NCI-H524 treated with DMSO at 0.1 percent for 48 hours (cell line): ENCODE measurements around the gene MTUS2.

Experiments
- DNase-seq: peaks from one replicate; lab custom pipeline; 2025; lab: John Stamatoyannopoulos, UW

MTUS2 gene

DNA sequence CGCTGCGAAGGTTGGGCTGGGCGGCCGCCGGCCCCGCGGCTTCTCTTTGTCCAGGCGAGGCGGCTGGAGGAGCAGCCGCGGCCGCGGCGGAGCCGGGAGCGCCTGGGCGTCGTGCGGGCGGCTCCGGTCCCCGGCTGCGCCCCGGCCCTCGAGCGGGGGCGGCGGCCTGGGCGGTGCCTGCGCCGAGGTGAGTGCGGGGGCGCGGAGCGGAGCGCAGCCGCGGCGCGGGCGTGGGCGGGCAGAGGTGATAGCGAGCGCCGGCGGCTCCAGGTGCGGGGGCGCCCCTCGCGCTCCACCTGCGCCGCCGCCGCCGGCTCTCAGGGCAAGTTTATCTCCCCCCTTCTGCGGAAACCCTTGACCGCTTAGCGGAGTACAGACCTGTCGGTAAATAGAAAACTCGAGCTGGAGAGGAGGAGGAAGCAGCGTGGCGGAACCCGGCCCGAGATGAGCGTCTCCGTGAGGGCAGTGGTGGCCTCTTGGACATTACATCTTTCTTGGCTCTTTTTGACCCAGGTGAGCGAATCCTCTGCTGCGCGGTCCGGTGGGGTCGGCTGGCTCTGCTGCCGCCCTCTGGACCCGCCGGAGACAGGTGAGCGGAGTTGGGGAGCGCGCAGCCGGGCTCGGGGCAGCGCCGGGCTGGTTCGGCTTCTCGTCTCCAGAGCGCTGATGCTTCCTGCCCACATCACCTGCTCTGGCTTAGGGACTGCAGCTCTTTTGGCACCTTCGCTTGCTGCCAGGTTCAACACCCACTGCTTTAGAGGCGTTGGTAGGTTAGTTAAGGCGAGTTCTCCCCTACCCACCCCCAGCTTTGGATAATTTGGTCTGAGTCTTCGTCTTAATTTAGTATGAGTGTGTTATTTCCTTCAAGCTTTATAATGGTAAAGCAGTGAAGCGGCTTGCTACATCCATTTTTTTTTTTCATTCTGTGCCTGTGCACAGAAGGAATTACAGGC lies at the start of gene MTUS2:
MTUS2 (plus strand) TSS at position 241 of the 953 bp plus-strand sequence.
- DNase-seq: no peak

DNA sequence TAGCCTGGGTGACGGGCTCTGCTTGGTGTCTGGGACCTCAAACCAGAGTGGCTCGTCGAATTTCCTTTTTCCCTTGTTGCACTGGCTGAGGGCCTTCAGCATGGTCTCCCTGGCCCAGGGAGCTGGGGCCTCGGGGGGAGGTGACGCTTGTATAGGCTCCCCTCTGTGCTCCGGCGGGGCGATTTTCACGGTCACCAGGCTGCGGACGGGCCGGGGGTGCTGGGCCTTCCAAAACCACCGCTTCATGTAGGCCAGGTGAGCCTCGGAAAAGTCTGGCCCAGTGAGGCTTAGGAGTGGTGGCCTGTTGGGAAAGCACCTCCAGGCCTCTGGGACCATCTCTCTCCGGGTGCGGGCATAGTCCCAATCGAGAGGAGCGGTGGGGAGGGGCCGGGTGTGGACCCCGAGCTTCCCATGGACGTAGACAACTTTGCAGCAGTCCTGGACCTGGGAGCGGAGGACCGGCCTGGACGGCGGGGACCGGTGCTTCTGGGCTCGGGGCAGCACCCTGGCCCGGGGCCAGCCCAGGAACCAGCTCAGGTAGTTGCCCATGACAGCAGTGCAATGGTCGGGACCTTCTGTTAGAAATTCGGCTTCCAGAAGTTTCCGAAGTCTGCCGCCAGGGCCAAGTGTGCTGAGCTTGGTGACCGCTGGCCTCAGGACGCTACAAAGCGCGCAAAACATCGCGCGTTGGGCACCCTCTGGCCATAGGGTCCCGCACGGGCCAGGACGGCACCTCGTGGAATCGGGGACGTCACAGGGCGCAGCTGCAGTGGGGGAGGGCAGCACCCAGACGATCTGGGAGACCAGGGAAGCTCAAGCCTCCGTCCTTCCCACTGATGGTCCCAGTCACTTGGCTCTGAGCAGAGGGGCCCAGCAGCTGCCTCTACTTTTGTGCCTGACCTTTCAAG lies 41.6 kb upstream of the MTUS2 start:
- no peak for DNase-seq

DNA sequence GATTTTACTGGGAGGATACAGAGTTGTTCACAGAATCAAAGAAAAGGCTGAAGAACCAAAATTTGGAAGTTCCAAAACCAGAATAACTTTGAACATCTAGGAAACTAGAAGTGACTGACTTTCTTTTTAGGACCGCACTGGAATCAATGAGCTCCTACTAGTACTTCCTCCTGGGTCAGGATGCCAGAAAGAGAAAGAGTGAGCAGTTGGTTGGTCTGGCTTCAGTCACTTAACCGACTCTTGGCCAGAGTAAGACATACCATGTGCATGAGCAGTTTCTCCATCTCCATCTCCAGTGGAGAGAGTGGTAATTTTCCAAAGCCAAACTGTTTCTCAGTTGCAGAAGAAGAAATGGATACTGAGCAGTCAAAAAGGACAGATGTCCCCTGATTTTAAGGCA lies 27.1 kb upstream of the MTUS2 start:
- no peak for DNase-seq

DNA sequence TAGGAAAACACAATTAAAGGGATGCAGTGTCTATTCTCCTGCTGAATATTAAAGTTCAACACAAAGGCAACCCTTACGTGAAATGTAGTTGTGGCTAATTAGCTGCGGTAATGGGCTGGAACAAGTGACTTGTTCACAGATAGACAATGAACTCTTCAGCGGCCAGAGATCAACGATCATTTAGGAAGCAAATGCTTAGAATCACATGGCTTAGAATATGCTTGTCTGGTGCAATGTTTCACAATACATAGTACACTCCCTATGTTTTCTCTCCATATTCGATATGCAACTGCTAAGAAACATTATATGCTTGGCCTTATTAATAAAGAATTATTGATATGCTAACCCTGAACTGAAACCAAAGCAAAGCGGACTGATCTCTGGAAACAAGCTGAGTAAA lies 25.7 kb upstream of the MTUS2 start:
- no peak for DNase-seq

DNA sequence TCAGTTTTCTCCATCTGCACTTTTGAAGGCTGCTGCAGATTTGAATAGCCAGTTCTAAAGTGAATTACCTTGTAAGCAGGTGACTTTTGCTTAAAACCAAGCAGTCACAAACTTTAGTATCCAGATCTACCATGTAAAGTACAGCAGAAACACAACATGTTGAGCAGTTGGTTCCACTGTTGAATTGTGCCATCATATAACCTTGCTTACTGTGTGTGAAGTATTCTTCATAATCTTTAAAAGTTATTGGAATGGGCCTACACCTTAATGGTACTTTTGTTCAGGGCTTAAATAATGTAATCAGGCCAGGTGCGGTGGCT lies 23.2 kb upstream of the MTUS2 start:
- no peak for DNase-seq

DNA sequence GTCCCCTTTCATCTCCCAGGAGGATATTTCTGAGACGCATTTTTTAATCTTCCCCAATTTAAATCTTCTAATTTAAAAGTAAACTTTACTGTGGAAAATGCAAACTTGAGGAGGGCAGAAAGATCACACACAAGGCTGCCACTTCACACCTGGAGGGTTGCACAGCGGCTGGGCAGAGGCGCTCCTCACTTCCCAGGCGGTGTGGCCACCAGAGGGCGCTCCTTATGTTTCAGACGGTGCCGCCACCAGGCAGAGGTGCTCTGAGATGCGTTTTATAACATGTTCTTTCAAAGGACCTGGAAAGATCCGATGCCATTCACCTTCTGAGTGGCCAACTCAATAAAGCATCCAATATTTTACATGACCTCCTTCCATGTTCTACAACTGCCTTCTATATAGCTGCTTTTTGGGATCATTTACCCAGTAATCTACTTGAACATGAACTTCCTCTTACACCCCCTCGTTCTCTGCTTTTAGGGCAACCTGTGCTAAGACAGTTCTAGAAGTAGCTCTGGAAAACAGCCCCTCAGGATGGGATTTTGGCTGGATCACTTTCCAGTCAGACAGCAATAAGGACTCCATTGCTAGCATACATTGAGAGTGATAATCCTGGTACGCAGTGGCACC lies 14.8 kb upstream of the MTUS2 start:
- DNase-seq: no peak

DNA sequence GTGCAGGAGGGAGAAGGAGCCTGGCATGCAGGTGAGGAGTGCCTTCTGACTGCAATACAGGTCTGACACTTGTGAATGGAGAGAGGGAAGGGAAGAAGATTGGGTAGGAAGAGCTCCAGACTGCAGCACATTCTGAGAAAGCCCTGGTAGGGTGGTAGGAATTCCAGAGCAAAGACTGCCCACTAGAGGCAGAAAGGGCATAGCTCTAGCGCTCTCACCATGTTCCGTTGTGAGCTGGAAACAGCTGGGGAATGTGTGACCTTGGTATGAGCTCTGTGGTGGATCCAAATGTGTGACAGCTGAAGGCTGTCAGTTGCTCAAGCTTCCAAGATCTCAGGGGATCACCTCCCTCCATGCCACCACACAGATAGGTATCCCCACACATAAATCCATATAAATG lies 2.9 kb upstream of the MTUS2 start:
- DNase-seq: no peak

DNA sequence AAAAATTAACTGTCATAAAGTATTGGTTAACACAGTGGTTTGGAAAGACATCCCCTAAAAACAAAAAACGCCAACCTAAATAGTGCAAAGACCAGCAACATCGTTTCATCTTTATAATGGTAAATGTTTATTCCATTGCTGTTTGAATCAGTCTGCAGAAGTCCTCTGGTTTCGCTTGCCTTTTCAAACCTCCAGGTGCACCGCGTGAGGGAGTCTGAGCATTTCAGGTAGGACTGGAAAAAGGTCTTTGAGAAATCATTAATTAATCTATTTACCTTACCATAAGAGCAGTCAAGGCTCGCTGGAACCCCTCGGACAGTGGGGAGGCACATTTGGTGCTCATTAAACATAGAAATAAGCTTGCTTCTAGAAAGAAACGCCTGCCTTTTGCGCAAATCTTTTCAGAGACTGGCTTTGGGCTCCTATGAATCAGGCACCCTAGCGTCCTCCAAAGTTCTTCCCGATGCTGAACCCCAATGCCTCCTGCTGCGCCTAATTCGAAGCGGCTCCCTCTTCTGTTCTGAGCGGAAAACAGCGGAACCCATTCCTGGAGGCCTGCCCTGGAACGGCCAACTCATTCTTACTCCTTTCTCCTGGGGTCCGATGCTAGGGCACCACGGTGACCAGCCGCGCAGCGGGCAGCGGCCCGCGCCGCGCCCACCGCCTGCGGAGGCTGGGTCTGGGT lies 951 bp upstream of the MTUS2 start:
- no peak for DNase-seq

DNA sequence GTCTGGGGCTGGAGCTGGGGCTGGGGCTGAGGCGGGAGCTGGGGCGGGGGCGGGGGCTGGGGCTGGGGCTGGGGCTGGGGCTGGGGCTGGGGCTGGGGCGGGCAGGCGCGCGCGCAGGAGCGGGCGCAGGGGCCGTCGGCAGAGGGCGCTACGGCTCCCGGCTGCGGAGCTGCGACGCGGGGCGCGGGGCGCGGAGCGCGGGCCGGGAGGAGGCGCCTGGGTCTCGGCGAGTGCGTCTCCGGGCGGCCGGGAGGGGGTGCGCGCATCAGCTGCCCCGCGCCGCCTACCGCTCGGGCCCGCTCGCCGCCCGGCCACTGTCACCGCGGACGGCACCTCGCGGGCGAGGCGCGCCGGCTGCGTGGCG lies 422 bp upstream of the MTUS2 start:
- no peak for DNase-seq

DNA sequence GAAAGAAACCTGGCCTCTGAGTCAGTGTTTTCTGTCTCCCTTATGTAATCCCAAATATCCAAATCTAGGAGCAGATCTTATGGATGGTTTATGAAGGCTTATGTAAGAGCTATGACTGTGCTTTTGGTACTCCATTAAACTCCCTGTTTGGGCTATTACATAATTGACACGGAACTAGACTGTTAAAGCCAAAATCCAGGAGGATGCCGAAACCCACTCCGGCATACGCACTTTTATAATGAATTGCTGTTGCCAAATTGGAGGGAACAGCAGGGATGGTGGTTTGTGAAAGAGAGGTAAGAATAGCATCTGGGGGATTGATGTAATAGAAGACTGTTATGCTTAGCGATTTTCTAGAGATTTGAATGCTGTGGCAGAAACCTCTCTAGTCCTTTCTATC lies 2.0 kb downstream of the MTUS2 start:
- no peak for DNase-seq

DNA sequence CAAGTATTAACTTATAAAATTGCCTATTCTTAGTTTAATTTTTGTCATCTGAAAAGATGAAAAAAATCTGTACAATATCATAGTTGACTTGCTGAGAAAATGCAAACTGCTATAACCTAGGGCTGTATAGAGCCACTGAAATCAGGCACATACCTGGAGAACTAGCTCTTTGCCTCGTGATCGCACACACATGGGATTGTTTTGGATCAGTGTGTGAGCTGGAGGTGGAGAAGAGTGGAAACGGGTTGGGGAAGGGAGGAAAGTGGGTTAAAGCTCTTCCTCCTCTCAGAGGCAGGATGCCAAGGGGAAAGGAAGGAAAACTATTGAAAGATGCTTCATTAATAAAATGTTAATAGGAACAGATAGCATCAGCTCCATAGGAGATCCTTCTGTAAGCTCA lies 2.7 kb downstream of the MTUS2 start:
- DNase-seq: no peak

DNA sequence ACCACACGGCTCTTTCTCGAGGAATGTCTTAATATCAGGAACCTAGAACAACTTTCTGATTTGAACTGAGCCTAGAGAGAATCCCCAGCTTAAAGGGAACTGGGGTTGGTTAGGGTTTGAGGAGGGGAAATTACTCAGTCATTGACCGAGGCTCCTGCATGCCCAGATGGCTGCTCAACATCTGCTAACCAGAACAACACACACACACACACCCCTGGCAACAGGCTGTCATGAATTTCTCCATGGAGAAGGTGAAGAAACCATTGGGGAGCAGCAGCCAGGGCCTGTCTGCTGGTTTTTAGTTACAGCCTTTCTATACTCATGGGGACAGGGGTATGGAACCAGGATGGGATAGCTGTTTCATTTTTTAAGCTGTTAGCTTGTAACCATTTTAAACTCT lies 5.2 kb downstream of the MTUS2 start:
- no peak for DNase-seq

DNA sequence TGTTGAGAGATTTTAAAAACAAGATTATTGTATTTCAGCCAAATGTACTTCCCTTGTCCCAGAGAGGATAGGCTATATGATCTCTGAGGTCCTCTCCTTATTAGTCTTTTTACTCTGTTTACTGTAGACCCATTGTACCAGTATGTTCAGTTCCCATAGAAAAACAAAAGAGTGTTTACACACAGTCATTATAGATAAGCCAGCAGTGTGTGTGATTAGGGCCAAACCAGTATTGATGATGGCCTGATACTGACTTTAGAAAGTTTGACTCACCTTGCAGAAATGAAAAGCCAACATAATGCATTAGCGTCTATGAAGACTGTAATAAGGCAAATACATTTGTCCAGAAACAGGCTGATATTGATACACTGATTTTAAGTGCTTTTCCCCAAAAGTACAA lies 6.2 kb downstream of the MTUS2 start:
- no peak for DNase-seq

DNA sequence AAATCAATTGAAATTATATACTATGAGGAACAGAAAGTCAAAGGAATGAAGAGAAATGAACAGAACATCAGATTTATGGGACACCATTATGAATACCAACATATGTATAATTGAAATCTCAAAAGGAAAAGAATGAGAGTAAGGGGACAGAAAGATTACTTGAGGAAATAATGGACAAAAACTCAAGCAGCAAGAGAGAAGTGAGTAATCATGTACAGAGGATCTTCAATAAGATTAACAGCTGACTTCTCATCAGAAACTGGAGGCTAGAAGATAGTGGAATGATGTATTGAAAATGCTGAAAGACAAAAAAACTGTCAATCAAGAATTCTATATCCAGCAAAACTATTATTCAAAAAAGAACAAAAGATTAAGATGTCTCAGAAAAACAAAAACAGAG lies 10.4 kb downstream of the MTUS2 start:
- DNase-seq: no peak

DNA sequence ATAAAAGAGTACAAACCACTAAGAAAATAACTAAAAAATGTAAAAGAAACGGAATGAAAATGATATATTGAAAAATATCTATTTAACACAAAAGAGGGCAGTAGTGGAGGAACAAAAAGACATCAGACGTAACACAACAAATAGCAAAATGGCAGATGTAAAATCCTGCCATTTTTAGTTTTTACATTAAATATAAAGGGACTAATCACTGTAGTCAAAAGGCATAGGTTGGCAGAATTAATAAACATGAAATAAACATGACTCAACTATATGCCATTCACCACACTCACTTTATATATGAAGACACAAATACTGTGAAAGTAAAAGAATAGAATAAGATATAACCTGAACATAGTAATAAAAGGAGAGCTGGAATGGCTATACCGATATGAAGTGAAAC lies 11.0 kb downstream of the MTUS2 start:
- no peak for DNase-seq

DNA sequence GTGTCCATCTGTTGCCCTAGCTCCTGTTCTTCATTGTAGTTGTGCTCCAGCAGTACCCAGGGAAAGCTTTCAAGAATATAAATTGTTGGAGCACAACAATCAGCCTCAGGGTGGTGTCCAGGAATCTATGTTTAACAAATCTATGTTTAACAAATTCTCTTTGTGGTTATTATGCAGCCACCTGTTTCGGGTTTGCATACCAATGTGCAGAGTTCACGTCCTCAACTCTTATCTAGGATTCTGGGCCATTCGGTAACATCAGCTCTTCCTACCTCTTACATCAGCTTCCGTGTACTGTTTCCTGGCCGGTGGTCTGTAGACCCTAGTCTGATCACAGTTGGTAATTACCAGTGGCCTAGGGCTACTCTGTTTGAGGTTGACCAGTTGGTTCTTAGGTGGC lies 17.0 kb downstream of the MTUS2 start:
- DNase-seq: no peak

DNA sequence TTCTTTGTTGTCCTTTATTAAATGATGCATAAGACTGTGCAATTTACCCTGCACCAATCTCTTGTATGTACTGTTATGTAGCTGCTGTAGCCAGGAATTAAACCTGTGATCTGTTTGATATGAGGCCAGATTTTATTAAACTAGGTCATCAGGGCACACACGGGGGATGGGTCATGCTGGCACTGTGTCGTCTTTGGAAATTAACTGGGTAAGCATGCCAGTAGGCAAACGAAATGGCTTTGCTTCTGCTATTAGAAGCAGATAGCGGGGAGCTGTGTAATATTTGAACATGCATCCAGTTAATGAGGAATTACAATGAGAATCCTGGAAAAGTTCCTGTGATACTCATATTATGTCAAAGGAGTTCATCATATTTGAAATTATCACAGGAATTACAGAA lies 23.5 kb downstream of the MTUS2 start:
- DNase-seq: no peak

DNA sequence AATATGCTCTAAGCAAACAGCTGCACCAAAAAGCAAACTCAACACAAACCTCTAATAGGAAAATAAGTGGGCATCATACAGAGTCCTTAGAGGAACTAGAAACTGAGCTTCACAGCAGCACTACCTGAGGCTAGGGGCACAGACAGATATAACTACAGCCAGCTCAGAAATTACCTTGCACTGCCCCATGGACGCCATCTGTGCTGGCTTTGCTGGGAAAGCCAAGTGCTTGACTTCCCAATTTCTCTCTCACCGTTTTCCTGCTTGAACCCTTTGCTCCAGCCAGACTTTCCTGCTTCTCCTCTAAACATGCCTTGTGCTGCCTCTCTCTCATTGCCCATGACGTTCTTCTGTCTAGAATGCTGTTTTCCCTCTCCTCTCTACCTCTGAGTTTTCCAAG lies 29.3 kb downstream of the MTUS2 start:
- DNase-seq: no peak

DNA sequence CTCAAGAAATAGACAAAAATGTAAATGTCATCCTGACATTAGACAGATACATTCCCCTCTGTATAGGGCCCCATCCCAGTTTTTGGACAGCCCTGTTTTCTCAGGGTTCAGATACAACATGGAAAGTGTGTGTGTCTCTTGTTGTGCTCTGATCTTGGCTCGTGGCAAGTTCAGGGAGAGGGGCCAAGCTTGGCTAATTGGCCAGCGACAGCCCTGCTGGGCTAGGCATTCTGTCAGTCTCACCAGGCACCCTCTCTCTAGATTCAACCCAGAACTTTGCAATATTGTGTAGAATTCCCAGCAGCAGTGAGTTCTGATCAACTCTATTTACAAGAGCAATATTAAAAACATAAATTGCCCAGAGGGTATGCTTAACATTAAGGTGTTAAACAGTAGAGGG lies 30.1 kb downstream of the MTUS2 start:
- DNase-seq: no peak

DNA sequence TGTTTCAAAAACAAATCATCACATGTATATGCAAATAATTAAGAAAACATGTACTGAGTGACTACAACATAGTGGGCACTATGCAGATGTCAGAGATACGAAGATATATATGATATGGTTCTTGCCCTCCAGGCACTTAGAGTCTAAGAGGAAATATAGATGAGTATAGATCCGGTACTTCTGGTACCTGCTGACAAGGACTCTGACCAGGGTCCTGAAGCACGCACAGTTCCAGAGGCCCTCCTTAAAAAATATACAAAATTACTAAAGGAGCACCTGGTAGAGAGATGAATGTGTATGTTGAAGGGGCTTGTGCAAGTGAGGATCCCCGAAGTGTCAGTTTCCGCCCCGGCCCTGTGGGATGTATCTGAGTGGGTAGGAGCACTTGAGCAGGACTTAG lies 31.3 kb downstream of the MTUS2 start:
- DNase-seq: no peak

DNA sequence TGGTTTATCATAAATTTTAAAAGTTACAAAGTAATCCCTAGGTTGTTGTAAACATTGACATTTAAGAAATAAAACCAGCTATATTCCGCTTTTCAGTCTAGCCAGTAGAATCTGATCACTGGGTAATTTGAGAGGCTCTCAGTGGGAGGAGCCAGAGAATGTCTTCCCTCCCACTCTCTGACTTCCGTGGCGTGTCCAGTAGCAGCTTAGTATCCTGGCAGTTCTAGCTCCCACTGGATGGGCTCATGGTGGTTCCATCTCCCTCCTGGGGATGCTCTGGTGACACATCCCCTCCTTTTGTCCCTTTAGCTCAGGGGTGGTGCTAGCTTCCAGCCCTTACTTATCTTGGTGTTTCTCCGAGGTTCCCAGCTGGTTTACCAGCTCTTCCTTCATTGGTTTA lies 34.5 kb downstream of the MTUS2 start:
- no peak for DNase-seq

DNA sequence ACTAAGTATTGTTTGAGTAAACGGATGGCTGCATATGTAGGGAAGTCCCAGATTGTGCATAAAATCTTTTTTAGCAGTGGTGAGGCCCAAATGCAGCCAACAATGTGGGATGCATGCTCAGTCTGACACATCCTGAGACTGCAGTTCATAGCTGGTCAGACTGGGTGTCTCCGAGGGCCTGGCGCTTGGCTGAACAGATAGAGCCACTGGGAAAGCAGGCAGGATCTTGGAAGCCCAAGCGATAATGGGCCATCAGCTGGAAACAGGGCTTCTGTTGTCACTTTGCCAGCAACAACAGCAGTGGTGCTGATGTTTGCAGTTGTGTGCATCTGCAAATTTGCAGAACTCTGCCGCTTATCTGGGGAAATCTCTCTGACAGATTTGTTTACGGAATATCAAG lies 36.1 kb downstream of the MTUS2 start:
- no peak for DNase-seq
